Caco-2 (cell line): ENCODE measurements around the gene MLIP. TPM values are rescaled to one million over a fixed set of nuclear protein-coding genes. Genes with fewer than 3 reads are reported as not detected.

Experiments
- BruUV-seq: library from RNA; stranded (reverse); fragments of 400-500 nt; replicated peaks from 2 replicates; lab custom pipeline; 2021; lab: Mats Ljungman, UMichigan
- CTCF ChIA-PET: fragments of 300-600 bp; sonication (Branson Sonifier 250); formaldehyde crosslinking; loops from one replicate; lab custom pipeline; 2022; ENCODE audit warnings: antibody characterized with exemption; lab: Charles Lee
- POLR2A ChIA-PET: fragments of 300-600 bp; sonication (Branson Sonifier 250); formaldehyde crosslinking; loops from one replicate; lab custom pipeline; 2022; ENCODE audit warnings: antibody characterized with exemption; lab: Charles Lee
- DNase-seq, 2 experiments: peaks; one replicate each; pipeline versions ENCODE4 v3.0.0 to v3.0.0-alpha.2; 2020 to 2022
- H3K27me3 ChIP-seq: replicated peaks from 2 replicates; pipeline ENCODE4 v1.6.0; 2011; ENCODE audit warnings: low read length; ENCODE audit not compliant: control insufficient read depth, insufficient read depth
- H3K36me3 ChIP-seq: 2 replicates; pipeline ENCODE4 v1.5.1; 2011; ENCODE audit warnings: low read length; ENCODE audit not compliant: control insufficient read depth, insufficient read depth
- H3K4me1 ChIP-seq: fragments of 250-450 bp; sonication (Bioruptor Pico); 2 replicates; pipeline ENCODE4 v1.5.1; 2020; ENCODE audit warnings: mild to moderate bottlenecking
- H3K4me3 ChIP-seq: 2 replicates; pipeline ENCODE4 v1.5.1; 2011; ENCODE audit warnings: low read depth, mild to moderate bottlenecking, control low read depth, low read length
- H3K9me3 ChIP-seq: fragments of 250-450 bp; sonication (Bioruptor Pico); 2 replicates; pipeline ENCODE4 v1.5.1; 2020; ENCODE audit warnings: mild to moderate bottlenecking, moderate library complexity
- H3K27ac Mint-ChIP-seq: one replicate; pipeline ENCODE4 v1.8.0; 2022; ENCODE audit warnings: mixed read lengths; ENCODE audit not compliant: unreplicated experiment
- H3K27me3 Mint-ChIP-seq: one replicate; pipeline ENCODE4 v1.8.0; 2022; ENCODE audit warnings: mixed read lengths; ENCODE audit not compliant: insufficient read depth, unreplicated experiment
- H3K36me3 Mint-ChIP-seq: one replicate; pipeline ENCODE4 v1.8.0; 2022; ENCODE audit warnings: mild to moderate bottlenecking, mixed read lengths; ENCODE audit not compliant: insufficient read depth, unreplicated experiment
- H3K4me1 Mint-ChIP-seq: one replicate; pipeline ENCODE4 v1.8.0; 2022; ENCODE audit warnings: low read depth, mixed read lengths; ENCODE audit not compliant: unreplicated experiment
- H3K4me3 Mint-ChIP-seq: one replicate; pipeline ENCODE4 v1.8.0; 2022; ENCODE audit warnings: mild to moderate bottlenecking, moderate library complexity, mixed read lengths; ENCODE audit not compliant: unreplicated experiment
- H3K9me3 Mint-ChIP-seq: one replicate; pipeline ENCODE4 v1.8.0; 2022; ENCODE audit warnings: mixed read lengths; ENCODE audit not compliant: unreplicated experiment
- intact Hi-C: fragments of 100-400 bp; cut with micrococcal nuclease; formaldehyde crosslinking; loops from one replicate; pipeline ENCODE4 v1.10.0; 2022; ENCODE audit not compliant: unreplicated experiment
- total RNA-seq: library from RNA; stranded (reverse); gene quantifications from 2 replicates; pipeline ENCODE4 v1.2.3, GENCODE V29; 2022
- TF ChIP-seq, protein P1 (sequence below), 2 experiments: fragments of 200-600 bp in 1 of 2; IDR thresholded peaks; 1 replicate in 1 of 2; 2 replicates in 1 of 2; pipeline versions ENCODE4 v1.5.1 to v1.8.0; 2011 to 2022; ENCODE audit warnings: antibody characterized with exemption in 1 of 2, control low read depth in 1 of 2, inconsistent platforms in 1 of 2, low read depth in 1 of 2, low read length in 1 of 2, mild to moderate bottlenecking in 1 of 2, moderate library complexity in 1 of 2; ENCODE audit not compliant: insufficient read depth in 1 of 2, severe bottlenecking in 1 of 2, unreplicated experiment in 1 of 2

The MLIP gene
- total RNA-seq, 1 experiment from 2014 or later, result 0.88 TPM

DNA sequence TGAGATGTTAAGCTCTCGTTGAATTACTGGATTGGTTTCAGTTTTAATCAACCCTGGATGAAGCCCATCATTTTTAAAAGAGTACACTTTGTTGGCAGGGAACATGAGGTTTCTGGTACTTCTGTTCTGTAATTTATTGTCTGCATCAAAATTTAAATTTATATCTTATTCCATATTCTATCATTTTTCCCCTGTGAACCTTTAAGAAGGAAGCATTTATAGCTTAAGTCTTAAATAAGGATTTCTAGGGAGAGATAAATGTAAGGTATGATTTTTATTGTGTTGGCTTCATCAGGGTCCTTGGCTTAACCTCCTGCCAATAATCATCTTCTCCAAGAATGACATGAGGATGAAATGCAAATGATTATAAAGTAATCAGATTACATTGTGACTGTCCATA, 40.6 kb downstream of the MLIP start:
- DNase-seq, result no peak
- no peak overlapping the region for H3K4me3 Mint-ChIP-seq
- no peaks in the 10 kb centered on the region for H3K4me1 ChIP-seq
- ChIA-PET CTCF (no interaction called here), POLR2A (no interaction called here)
- BruUV-seq, result no TSS peak
- no peaks in the 10 kb centered on the region for H3K27me3 ChIP-seq
- H3K36me3 ChIP-seq, result no peaks in the 10 kb centered on the region
- H3K27me3 Mint-ChIP-seq, result no peaks in the 10 kb centered on the region
- H3K27ac Mint-ChIP-seq, result no peak overlapping the region
- TF ChIP-seq, protein P1, sequence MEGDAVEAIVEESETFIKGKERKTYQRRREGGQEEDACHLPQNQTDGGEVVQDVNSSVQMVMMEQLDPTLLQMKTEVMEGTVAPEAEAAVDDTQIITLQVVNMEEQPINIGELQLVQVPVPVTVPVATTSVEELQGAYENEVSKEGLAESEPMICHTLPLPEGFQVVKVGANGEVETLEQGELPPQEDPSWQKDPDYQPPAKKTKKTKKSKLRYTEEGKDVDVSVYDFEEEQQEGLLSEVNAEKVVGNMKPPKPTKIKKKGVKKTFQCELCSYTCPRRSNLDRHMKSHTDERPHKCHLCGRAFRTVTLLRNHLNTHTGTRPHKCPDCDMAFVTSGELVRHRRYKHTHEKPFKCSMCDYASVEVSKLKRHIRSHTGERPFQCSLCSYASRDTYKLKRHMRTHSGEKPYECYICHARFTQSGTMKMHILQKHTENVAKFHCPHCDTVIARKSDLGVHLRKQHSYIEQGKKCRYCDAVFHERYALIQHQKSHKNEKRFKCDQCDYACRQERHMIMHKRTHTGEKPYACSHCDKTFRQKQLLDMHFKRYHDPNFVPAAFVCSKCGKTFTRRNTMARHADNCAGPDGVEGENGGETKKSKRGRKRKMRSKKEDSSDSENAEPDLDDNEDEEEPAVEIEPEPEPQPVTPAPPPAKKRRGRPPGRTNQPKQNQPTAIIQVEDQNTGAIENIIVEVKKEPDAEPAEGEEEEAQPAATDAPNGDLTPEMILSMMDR (IDR thresholded peaks at IDR 0.05; ENCODE audit: insufficient read depth in 1 of 2, low read depth in 1 of 2, low read length in 1 of 2, severe bottlenecking in 1 of 2, unreplicated experiment in 1 of 2), result no peak
- no peaks in the 10 kb centered on the region for H3K36me3 Mint-ChIP-seq
- peaks cover 4% of the 10 kb centered on the region for H3K4me1 Mint-ChIP-seq
- H3K4me3 ChIP-seq, result no peak overlapping the region
- H3K9me3 ChIP-seq, result no peaks in the 10 kb centered on the region
- no peaks in the 10 kb centered on the region for H3K9me3 Mint-ChIP-seq
- intact Hi-C loops, result no loop called here

DNA sequence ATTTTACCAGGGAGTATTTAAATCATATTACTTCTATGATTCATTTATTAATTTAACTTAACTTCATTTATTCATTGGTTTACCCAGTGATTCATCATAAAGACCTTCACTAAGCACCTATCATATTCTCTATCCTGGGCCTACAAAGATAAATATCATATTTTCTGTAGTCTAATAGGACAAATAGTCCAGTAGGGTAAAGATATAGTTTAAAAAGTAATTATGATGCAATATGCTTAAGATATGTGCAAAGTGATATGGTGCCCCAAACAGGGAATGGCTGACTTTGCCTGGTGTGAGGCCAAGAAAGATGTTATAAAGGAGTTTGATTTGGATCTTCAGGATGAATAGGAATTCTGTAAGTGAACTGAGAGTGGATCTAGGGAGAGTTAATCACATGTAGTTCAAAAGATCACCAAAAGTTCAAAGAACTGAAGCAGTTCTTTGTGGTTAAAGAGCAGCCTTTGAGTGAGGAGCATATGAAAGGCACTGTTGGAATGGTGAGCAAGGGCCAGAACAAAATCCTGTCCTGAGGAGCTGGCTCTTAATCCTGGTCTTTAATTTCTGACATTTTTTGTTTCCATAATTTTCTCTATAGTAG, 45.5 kb downstream of the MLIP start:
- POLR2A ChIA-PET, result no interaction called here
- peak overlapping the region; percentile 47 for H3K27ac Mint-ChIP-seq

DNA sequence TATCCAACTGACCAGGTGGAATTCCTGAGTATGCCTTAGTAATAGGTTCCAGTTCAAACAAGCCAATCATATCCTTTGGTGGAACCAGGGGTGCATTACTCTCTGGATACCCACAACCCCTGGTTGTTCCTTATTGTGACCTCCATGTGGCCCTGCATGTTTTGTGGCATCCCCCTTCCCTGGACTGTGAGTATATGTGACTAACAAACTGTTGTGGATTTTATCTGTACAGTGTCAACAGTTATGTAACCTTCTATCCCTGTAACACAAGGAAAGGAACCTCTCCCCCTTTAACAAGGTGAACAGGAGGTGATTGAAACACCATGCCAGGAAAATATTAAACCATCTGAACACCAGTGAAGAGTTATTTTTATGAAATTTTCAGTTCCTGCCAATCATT, 46.2 kb downstream of the MLIP start:
- DNase-seq, result no peak
- Histone ChIP-seq H3K9me3 (no peaks in the 10 kb centered on the region), H3K27me3 (no peaks in the 10 kb centered on the region), H3K4me1 (no peaks in the 10 kb centered on the region), H3K36me3 (no peaks in the 10 kb centered on the region), H3K4me3 (no peak overlapping the region)
- TF ChIP-seq, protein P1 (IDR thresholded peaks at IDR 0.05; ENCODE audit: insufficient read depth in 1 of 2, low read depth in 1 of 2, low read length in 1 of 2, severe bottlenecking in 1 of 2, unreplicated experiment in 1 of 2), result no peak
- no peaks in the 10 kb centered on the region for H3K27me3 Mint-ChIP-seq
- no peaks in the 10 kb centered on the region for H3K36me3 Mint-ChIP-seq
- no peak overlapping the region for H3K27ac Mint-ChIP-seq
- CTCF ChIA-PET, result no interaction called here
- intact Hi-C loops, result no loop called here
- POLR2A ChIA-PET, result no interaction called here
- H3K4me1 Mint-ChIP-seq, result peaks cover 9% of the 10 kb centered on the region
- BruUV-seq, result no TSS peak
- H3K4me3 Mint-ChIP-seq, result no peak overlapping the region
- no peaks in the 10 kb centered on the region for H3K9me3 Mint-ChIP-seq

More for the DNA sequence above, 45.5 kb downstream of the MLIP start:
- H3K9me3 Mint-ChIP-seq, result no peaks in the 10 kb centered on the region
- TF ChIP-seq, protein P1 (IDR thresholded peaks at IDR 0.05; ENCODE audit: insufficient read depth in 1 of 2, low read depth in 1 of 2, low read length in 1 of 2, severe bottlenecking in 1 of 2, unreplicated experiment in 1 of 2), result no peak
- H3K4me1 Mint-ChIP-seq, result peaks cover 9% of the 10 kb centered on the region
- no peaks in the 10 kb centered on the region for H3K36me3 ChIP-seq
- H3K4me3 ChIP-seq, result no peak overlapping the region
- BruUV-seq, result no TSS peak
- H3K27me3 ChIP-seq, result no peaks in the 10 kb centered on the region
- no peaks in the 10 kb centered on the region for H3K9me3 ChIP-seq
- intact Hi-C loops, result no loop called here
- H3K4me3 Mint-ChIP-seq, result no peak overlapping the region
- DNase-seq, result no peak
- no peaks in the 10 kb centered on the region for H3K4me1 ChIP-seq
- CTCF ChIA-PET, result no interaction called here
- H3K27me3 Mint-ChIP-seq, result no peaks in the 10 kb centered on the region
- no peaks in the 10 kb centered on the region for H3K36me3 Mint-ChIP-seq
